OCI-LY1 (cell line): ENCODE measurements around the gene CAD.

ENCODE experiments used
- CTCF ChIP-seq: fragments of 200-600 bp; sonication (generic), shearing (Covaris generic); IDR thresholded peaks from 2 replicates; pipeline ENCODE4 v1.5.1; 2017; ENCODE audit warnings: mild to moderate bottlenecking, antibody characterized with exemption, low read length, moderate library complexity, mixed read lengths
- EZH2 ChIP-seq: fragments of 200-600 bp; sonication (generic), shearing (Covaris generic); IDR thresholded peaks from 2 replicates; pipeline ENCODE4 v1.8.0; 2017; ENCODE audit warnings: borderline replicate concordance, mixed run types, mild to moderate bottlenecking, antibody characterized with exemption, low read length, moderate library complexity, mixed read lengths

GRCh38 chr2:27255187-27255586 is 38.0 kb downstream of the CAD start:
- TF ChIP-seq EZH2, result no peak
- no peak for TF ChIP-seq CTCF
